ENCODE results near the gene SKIC3.

- no peak for TF ChIP-seq CTCF (IDR thresholded peaks at IDR 0.05; ENCODE audit: low read length)
- TF ChIP-seq EZH2phosphoT487 (IDR thresholded peaks at IDR 0.05; ENCODE audit: low read length), result no peak
These were observed 36.7 kb upstream of the SKIC3 start for GRCh38 chr5:95591490-95591901.

All from MM.1S (cell line).